ENCODE measurements around the gene CSNK1G2. TPM values are rescaled to one million over a fixed set of nuclear protein-coding genes. Genes with fewer than 3 reads are reported as not detected.

CSNK1G2 gene
- total and polyA plus RNA-seq, 2 of the 13 experiments (the other 11 are each of a cell fraction or from before 2014, with no cell fraction given) = 53.8 to 72.5 TPM

GRCh38 chr19:1935484-1936208 is 5.3 kb upstream of the CSNK1G2 start (continued):
- no peak for TF ChIP-seq ZMAT3 (CRISPR knock-in tag; conservative IDR thresholded peaks at IDR 0.05)
- peak; percentile 48; the same call in 1 of the 2 replicates for TF ChIP-seq ZNF614 (CRISPR knock-in tag; IDR thresholded peaks at IDR 0.05; ENCODE audit: borderline replicate concordance)
- TF ChIP-seq NCOA1 (CRISPR knock-in tag; IDR thresholded peaks at IDR 0.05) = no peak
- no peak for TF ChIP-seq DBP (CRISPR knock-in tag; IDR thresholded peaks at IDR 0.05; ENCODE audit: not compliant biosample characterization)
- no peak for TF ChIP-seq ZNF326 (CRISPR knock-in tag; IDR thresholded peaks at IDR 0.05; ENCODE audit: borderline replicate concordance)
- TF ChIP-seq CEBPZ (IDR thresholded peaks at IDR 0.05; ENCODE audit: low read length) = no peak
- peak; percentile 77 for TF ChIP-seq ZMYM3 (CRISPR knock-in tag; IDR thresholded peaks at IDR 0.05)
- TF ChIP-seq ZFYVE20 (CRISPR knock-in tag; IDR thresholded peaks at IDR 0.05; ENCODE audit: borderline replicate concordance, low read depth) = no peak
- no peak for TF ChIP-seq PRPF4 (IDR thresholded peaks at IDR 0.05; ENCODE audit: low read depth, low read length, poor library complexity, severe bottlenecking)
- TF ChIP-seq CREBL2 (CRISPR knock-in tag; IDR thresholded peaks at IDR 0.05; ENCODE audit: borderline replicate concordance) = no peak
- TF ChIP-seq GRHL1 (CRISPR knock-in tag; conservative IDR thresholded peaks at IDR 0.05) = no peak
- TF ChIP-seq SOX13 (IDR thresholded peaks at IDR 0.05) = no peak
- TF ChIP-seq SOX13 (CRISPR knock-in tag; conservative IDR thresholded peaks at IDR 0.05 in 1 of 2, IDR thresholded peaks at IDR 0.05 in 1 of 2) = peak in 1 of 2 experiments; percentile 47; a peak in 2 of 4 replicates
- TF ChIP-seq MIER3 (CRISPR knock-in tag; IDR thresholded peaks at IDR 0.05; ENCODE audit: borderline replicate concordance) = peak; percentile 70; the same call in 1 of the 2 replicates
- TF ChIP-seq HBP1 (CRISPR knock-in tag; IDR thresholded peaks at IDR 0.05; ENCODE audit: low read depth) = peak; percentile 48; the same call in 1 of the 2 replicates
- TF ChIP-seq ZNF713 (CRISPR knock-in tag; IDR thresholded peaks at IDR 0.05) = no peak
- TF ChIP-seq ZNF768 (CRISPR knock-in tag; IDR thresholded peaks at IDR 0.05) = 0 out of 2 replicates have a peak, but pooled peaks have one; percentile 11
- peak; percentile 7; the same call in 1 of the 2 replicates for TF ChIP-seq MYNN (CRISPR knock-in tag; IDR thresholded peaks at IDR 0.05; ENCODE audit: low read depth)
